HEK293T (cell line): ENCODE results near the gene MAGIX.

ENCODE experiments used
- CTCF ChIA-PET: fragments of 350-600 bp; formaldehyde crosslinking; extraction: SDS; loops from one replicate; lab custom pipeline; 2021; ENCODE audit warnings: antibody characterized with exemption, inconsistent platforms; lab: Yijun Ruan, JAX
- POLR2A ChIA-PET: fragments of 350-600 bp; formaldehyde crosslinking; extraction: SDS; loops from one replicate; lab custom pipeline; 2020; ENCODE audit warnings: antibody characterized with exemption, inconsistent platforms; lab: Yijun Ruan, JAX
- DNase-seq: peaks from one replicate; pipeline ENCODE4 v3.0.0; 2012; ENCODE audit warnings: mixed read lengths; ENCODE audit errors: extremely low spot score
- ARNT ChIP-seq: fragments of 450-650 bp; IDR thresholded peaks from 2 replicates; pipeline ENCODE4 v1.6.1; 2017; ENCODE audit warnings: mild to moderate bottlenecking
- BHLHE40 ChIP-seq: fragments of 450-650 bp; IDR thresholded peaks from 2 replicates; pipeline ENCODE4 v1.6.1; 2016; ENCODE audit warnings: mild to moderate bottlenecking, moderate library complexity, borderline replicate concordance
- CTBP1 ChIP-seq: fragments of 450-650 bp; IDR thresholded peaks from 2 replicates; pipeline ENCODE4 v1.6.1; 2016; ENCODE audit warnings: borderline replicate concordance
- ELF4 ChIP-seq: fragments of 450-650 bp; IDR thresholded peaks from 2 replicates; pipeline ENCODE4 v1.6.1; 2017; ENCODE audit warnings: antibody characterized with exemption
- FOXA1 ChIP-seq: fragments of 450-650 bp; IDR thresholded peaks from 2 replicates; pipeline ENCODE4 v1.6.1; 2016; ENCODE audit warnings: mild to moderate bottlenecking
- FOXK2 ChIP-seq: fragments of 450-650 bp; IDR thresholded peaks from 2 replicates; pipeline ENCODE4 v1.6.1; 2016; ENCODE audit warnings: mild to moderate bottlenecking
- FOXM1 ChIP-seq: fragments of 450-650 bp; IDR thresholded peaks from 2 replicates; pipeline ENCODE4 v1.6.1; 2017; ENCODE audit warnings: mild to moderate bottlenecking, borderline replicate concordance
- HDGF ChIP-seq: fragments of 450-650 bp; IDR thresholded peaks from 2 replicates; pipeline ENCODE4 v1.6.1; 2017; ENCODE audit warnings: antibody characterized with exemption, borderline replicate concordance
- L3MBTL2 ChIP-seq: fragments of 450-650 bp; conservative IDR thresholded peaks from 2 replicates; pipeline ENCODE4 v1.6.1; 2016; ENCODE audit warnings: mild to moderate bottlenecking
- LEF1 ChIP-seq: fragments of 450-650 bp; IDR thresholded peaks from 2 replicates; pipeline ENCODE4 v1.6.1; 2017; ENCODE audit warnings: mild to moderate bottlenecking, borderline replicate concordance
- NFRKB ChIP-seq: fragments of 450-650 bp; IDR thresholded peaks from 2 replicates; pipeline ENCODE4 v1.6.1; 2016; ENCODE audit warnings: mild to moderate bottlenecking, moderate library complexity
- PKNOX1 ChIP-seq: fragments of 450-650 bp; IDR thresholded peaks from 2 replicates; pipeline ENCODE4 v1.6.1; 2016
- SP1 ChIP-seq: fragments of 450-650 bp; IDR thresholded peaks from 2 replicates; pipeline ENCODE4 v1.6.1; 2017
- SUZ12 ChIP-seq: fragments of 450-650 bp; IDR thresholded peaks from 2 replicates; pipeline ENCODE4 v1.6.1; 2016; ENCODE audit warnings: mild to moderate bottlenecking
- TARDBP ChIP-seq: fragments of 450-650 bp; IDR thresholded peaks from 2 replicates; pipeline ENCODE4 v1.6.1; 2016
- ZNF384 ChIP-seq: fragments of 450-650 bp; IDR thresholded peaks from 2 replicates; pipeline ENCODE4 v1.6.1; 2016

MAGIX gene

DNA sequence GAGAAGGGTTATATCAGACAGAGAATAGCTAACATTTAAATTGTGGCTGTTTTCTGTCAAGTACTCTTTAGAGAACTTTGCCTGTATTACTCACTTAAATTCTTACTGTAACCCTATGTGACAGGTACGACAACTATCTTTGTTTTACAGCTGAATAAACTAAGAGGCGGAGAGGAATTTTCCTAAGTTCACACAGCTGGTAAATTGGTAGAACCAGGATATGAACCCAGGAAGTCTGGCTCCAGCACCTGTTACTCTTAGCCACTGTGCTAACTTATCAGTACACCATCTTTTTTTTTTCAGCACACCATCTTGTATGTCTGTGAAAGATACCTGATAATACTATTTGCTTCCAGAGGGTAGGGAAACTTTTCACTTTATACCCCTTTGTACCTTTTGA is 39.5 kb downstream of the MAGIX start:
- POLR2A ChIA-PET = no interaction called here
- CTCF ChIA-PET = interaction anchor here (2.5 kb wide), 1 partner anchor 9 kb away, joined by 7 read pairs; no protein-coding TSS in a partner anchor
- DNase-seq = no peak
- TF ChIP-seq SUZ12 (no peak), ZNF384 (no peak), NFRKB (no peak), PKNOX1 (no peak), TARDBP (no peak), FOXA1 (no peak), FOXK2 (no peak), SP1 (no peak), HDGF (no peak), BHLHE40 (no peak), ELF4 (no peak), CTBP1 (no peak), ARNT (no peak), LEF1 (no peak), L3MBTL2 (no peak), FOXM1 (no peak)

GRCh38 chrX:49203536-49203935 is 41.0 kb downstream of the MAGIX start:
- ChIA-PET POLR2A (no interaction called here), CTCF (no interaction called here)
- TF ChIP-seq PKNOX1 (no peak), FOXA1 (no peak), SUZ12 (no peak), TARDBP (no peak), ZNF384 (no peak), L3MBTL2 (no peak), LEF1 (no peak), FOXK2 (no peak), CTBP1 (no peak), ARNT (no peak), NFRKB (no peak), FOXM1 (no peak), SP1 (no peak), BHLHE40 (no peak)
- DNase-seq = no peak

GRCh38 chrX:49204017-49204416 is 41.5 kb downstream of the MAGIX start:
- TF ChIP-seq HDGF = no peak
- no peak for TF ChIP-seq FOXM1
- no peak for TF ChIP-seq NFRKB
- TF ChIP-seq ELF4 = no peak
- TF ChIP-seq TARDBP = no peak
- no peak for TF ChIP-seq ARNT
- TF ChIP-seq BHLHE40 = no peak
- TF ChIP-seq PKNOX1 = no peak
- no peak for TF ChIP-seq LEF1
- TF ChIP-seq L3MBTL2 = no peak
- TF ChIP-seq FOXK2 = no peak
- POLR2A ChIA-PET = no interaction called here
- no peak for DNase-seq
- CTCF ChIA-PET = no interaction called here

DNA sequence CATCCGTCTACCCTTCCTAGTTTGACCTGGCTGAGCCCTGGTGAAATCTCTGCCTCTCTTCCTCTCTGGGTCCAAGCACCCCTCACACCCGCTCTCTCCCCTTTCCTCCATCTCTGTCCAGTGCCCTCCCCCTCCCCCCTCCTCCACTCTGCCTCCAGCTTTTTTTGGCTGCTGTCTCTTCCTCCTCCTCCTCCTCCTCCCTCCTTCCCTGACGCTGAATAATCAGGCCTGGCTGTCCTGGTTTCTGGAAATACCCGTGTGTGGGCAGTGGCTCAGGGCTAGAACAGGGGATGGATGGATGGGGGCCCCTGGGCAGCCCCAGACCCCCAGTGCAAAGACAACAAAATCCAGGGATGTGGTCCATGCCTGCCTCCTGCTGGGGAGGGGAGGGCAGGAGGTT is 42.2 kb downstream of the MAGIX start:
- ChIA-PET CTCF (no interaction called here), POLR2A (no interaction called here)
- no peak for TF ChIP-seq HDGF
- no peak for TF ChIP-seq FOXA1
- no peak for TF ChIP-seq LEF1
- no peak for TF ChIP-seq ELF4
- no peak for TF ChIP-seq ZNF384
- no peak for TF ChIP-seq BHLHE40
- no peak for TF ChIP-seq L3MBTL2
- TF ChIP-seq SP1 = no peak
- TF ChIP-seq ARNT = no peak
- DNase-seq = no peak

DNA sequence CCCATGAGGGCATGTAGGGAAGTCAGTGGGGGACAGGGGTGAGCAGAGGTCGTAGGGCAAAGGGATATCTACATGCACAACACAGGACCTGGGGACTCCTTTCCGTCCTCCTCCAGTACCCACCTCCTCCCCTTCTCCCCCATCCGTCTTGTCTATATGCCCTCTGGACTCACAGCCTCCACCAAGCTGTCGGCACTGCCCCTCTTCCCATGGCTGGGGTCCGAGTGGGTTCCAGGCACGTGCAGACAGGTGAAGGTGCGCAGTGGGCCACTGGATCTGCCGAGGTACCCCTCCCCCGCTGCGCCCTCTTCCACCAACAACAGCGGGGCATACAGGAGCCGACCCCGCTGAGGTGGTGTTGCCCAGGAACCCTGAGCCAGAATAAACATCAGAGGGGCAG is 42.9 kb downstream of the MAGIX start:
- CTCF ChIA-PET = no interaction called here
- POLR2A ChIA-PET = no interaction called here
- TF ChIP-seq NFRKB = no peak
- TF ChIP-seq SUZ12 = no peak
- TF ChIP-seq ZNF384 = no peak
- TF ChIP-seq ARNT = no peak
- no peak for TF ChIP-seq FOXA1
- no peak for TF ChIP-seq ELF4
- TF ChIP-seq L3MBTL2 = no peak
- no peak for TF ChIP-seq LEF1
- no peak for TF ChIP-seq CTBP1
- no peak for TF ChIP-seq PKNOX1
- no peak for TF ChIP-seq FOXM1
- TF ChIP-seq SP1 = no peak
- TF ChIP-seq TARDBP = no peak
- TF ChIP-seq BHLHE40 = no peak
- TF ChIP-seq FOXK2 = no peak
- no peak for TF ChIP-seq HDGF
- DNase-seq = no peak
